ENCODE results near the gene GLI1.
"Not testable (repeated sequence)": the region's sequence is repeated elsewhere in the genome, so short reads cannot be mapped to it uniquely, and the experiment has no call there.

GLI1 gene

DNA sequence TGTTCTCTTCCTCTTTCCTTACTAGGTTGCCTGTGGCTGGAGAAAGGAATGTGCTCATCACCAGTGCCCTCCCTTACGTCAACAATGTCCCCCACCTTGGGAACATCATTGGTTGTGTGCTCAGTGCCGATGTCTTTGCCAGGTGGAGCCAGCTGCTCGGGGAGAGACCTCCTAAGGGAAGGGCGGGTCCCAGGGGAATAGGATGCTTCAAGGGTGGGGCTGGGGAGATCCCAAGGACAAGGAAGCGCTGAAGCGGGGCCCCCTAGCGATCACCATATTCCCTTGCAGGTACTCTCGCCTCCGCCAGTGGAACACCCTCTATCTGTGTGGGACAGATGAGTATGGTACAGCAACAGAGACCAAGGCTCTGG lies 38.5 kb downstream of the GLI1 start:
- DNase-seq (ENCODE audit: low read depth), result no peak

DNA sequence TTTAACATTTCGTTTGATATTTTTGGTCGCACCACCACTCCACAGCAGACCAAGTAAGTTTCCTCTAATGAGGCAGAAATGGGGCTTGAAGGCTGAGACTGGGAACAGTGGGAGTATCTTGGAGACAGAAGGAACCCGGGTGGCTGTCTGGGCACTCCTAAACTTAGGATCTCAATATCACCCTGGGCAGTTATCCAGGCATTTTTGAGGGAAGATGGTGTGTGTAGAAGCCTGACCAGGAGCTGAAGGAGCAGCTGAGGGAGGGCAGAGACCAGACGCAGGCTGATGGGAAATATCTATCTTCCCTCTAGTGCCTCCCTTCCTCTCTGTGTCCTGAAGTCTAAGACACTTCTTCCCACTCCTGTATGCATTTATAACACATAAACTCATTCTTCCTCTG lies 39.0 kb downstream of the GLI1 start:
- no peak for DNase-seq (ENCODE audit: low read depth)

DNA sequence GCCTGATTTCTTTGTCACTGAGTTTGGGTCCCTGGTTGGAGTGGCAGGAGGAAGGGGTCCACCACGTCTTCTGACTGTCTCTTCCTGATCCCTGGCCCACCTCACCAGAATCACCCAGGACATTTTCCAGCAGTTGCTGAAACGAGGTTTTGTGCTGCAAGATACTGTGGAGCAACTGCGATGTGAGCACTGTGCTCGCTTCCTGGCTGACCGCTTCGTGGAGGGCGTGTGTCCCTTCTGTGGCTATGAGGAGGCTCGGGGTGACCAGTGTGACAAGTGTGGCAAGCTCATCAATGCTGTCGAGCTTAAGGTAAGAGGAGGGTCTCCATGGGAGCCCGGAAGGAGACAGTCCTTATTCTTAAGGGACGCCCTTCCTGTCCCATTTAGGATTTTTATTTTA lies 40.6 kb downstream of the GLI1 start:
- DNase-seq (ENCODE audit: low read depth), result no peak

DNA sequence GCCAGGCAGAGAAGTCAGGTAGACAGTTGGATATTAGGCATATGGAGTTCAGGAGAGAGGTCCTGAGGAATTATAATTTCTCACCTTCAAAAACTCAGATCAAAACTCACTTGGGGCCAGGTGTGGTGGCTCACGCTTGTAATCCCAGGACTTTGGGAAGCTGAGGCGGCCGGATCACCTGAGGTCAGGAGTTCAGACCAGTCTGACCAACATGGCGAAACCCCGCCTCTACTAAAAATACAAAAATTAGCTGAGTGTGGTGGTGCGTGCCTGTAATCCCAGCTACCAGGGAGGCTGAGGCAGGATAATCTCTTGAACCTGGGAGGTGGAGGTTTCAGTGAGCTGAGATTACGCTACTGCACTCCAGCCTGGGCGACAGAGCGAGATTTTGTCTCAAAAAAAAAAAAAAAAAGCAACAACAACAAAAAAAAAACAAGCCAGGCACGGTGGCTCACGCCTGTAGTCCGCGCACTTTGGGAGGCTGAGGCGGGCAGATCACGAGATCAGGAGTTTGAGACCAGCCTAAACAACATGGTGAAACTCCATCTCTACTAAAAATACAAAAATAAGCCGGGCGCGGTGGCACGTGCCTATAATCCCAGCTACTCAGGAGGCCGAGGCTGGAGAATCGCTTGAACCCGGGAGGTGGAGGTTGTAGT lies 42.9 kb downstream of the GLI1 start:
- DNase-seq (ENCODE audit: low read depth), result not testable (repeated sequence)

DNA sequence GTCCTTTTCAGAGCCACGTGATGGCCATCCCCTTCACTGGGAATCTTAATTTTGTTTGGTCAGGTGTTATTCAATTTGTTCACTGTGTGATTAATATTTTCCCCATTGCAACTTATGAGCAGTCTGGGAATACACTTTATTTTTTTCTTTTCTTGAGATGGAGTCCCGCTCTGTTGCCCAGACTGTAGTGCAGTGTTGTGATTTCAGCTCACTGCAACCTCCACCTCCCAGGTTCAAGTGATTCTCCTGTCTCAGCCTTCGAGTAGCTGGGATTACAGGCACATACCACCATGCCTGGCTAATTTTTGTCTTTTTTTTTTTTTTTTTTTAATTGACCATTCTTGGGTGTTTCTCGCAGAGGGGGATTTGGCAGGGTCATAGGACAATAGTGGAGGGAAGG lies 47.0 kb downstream of the GLI1 start:
- DNase-seq (ENCODE audit: low read depth), result not testable (repeated sequence)

DNA sequence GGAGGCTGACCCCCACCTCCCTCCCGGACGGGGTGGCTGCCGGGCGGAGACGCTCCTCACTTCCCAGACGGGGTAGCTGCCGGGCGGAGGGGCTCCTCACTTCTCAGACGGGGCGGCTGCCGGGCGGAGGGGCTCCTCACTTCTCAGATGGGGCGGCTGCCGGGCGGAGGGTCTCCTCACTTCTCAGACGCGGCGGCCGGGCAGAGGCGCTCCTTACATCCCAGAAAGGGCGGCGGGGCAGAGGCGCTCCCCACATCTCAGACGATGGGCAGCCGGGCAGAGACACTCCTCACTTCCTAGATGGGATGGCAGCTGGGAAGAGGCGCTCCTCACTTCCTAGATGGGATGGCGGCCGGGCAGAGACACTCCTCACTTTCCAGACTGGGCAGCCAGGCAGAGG lies 48.2 kb downstream of the GLI1 start:
- not testable (repeated sequence) for DNase-seq (ENCODE audit: low read depth)

DNA sequence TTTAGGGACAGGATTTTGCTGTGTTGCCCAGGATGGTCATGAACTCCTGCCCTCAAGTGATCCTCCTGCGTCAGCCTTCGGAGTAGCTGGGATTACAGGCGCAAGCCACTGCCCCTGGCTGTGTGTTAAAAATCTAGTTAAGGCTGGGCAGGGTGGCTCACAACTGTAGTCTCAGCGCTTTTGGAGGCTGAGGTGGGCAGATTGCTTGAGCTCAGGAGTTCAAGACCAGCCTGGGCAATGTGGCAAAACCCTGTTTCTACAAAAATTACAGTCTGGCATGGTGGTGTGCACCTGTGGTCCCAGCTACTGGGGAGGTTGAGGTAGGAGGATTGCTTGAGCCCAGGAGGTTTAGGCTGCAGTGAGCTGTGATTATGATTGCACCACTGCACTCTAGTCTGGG lies 51.6 kb downstream of the GLI1 start:
- no peak for DNase-seq (ENCODE audit: low read depth)

DNA sequence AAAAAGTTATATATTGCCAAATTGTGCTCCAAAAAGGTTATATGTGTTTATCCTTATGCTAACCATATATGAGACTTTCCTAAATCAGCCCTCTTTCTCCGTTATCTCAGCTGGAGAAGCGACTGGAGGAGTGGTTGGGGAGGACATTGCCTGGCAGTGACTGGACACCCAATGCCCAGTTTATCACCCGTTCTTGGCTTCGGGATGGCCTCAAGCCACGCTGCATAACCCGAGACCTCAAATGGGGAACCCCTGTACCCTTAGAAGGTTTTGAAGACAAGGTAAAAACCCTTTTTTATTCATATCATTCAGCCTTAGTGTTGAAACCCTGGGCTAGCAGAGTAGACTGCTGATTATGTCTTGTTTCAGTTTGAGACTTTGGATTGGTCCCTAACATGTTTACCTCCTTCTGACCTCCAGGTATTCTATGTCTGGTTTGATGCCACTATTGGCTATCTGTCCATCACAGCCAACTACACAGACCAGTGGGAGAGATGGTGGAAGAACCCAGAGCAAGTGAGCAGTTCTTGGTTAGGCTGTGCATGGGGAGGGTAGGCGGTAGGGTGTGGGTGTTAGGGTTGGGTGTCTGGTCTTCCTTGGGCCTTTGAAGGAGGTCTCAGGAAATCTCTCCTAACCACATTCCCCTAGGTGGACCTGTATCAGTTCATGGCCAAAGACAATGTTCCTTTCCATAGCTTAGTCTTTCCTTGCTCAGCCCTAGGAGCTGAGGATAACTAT lies 52.2 kb downstream of the GLI1 start:
- no peak for DNase-seq (ENCODE audit: low read depth)

DNA sequence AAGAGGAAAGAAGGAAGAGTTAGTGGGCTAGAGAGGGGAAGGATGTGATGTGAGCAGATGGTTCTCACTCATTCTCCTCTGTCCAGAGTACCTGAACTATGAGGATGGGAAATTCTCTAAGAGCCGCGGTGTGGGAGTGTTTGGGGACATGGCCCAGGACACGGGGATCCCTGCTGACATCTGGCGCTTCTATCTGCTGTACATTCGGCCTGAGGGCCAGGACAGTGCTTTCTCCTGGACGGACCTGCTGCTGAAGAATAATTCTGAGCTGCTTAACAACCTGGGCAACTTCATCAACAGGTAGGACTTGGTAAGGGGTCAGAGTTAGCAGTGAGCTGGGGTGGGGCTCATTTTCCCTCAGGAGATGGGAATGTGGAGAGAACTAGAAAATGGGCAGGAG lies 53.1 kb downstream of the GLI1 start:
- DNase-seq (ENCODE audit: low read depth), result no peak

DNA sequence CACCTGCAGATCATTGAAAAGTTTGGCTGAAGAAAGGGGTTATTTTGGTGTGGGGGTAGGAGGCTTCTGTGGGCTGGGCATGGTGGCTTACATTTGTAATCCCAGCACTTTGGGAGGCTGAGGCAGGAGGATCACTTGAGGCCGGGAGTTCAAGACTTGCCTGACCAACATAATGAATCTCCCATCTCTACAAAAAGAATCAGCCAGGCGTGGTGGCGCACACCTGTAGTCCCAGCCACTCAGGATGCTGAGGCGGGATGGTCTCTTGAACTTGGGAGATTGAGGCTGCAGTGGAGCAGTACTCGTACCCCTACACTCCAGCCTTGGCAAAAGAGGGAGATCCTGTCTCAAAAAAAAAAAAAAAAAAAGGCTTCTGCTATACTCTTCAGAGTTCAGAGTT lies 53.7 kb downstream of the GLI1 start:
- DNase-seq (ENCODE audit: low read depth), result no peak

DNA sequence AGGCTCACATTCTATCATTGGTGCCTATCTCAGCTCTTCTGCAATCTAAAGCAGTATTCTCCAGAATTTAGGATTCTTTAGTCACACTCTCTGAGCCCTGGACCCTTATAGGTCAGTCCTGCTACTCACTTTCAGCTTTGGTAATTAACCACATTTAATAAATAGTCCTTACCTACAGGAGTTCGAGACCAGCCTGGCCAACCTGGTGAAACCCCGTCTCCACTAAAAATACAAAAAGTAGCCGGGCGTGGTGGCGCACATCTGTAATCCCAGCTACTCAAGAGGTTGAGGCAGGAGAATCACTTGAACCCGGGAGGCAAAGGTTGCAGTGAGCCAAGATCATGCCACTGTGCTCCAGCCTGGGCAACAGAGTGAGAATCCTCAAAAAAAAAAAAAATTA lies 54.1 kb downstream of the GLI1 start:
- not testable (repeated sequence) for DNase-seq (ENCODE audit: low read depth)

DNA sequence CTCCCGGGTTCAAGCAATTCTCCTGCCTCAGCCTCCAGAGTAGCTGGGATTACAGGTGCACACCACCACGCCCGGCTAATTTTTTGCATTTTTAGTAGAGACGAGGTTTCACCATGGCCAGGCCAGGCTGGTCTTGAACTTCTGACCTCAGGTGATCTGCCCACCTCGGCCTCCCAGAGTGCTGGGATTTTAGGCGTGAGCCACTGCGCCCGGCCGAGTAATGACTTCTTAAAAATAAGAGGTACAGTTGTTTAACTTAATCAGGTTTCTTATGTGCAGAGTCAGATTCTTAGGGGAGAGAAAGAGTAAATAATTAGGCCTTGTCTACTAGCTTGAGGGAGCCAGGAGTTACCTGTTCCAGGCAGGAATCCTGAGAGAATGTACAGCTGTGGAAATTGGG lies 54.7 kb downstream of the GLI1 start:
- not testable (repeated sequence) for DNase-seq (ENCODE audit: low read depth)

DNA sequence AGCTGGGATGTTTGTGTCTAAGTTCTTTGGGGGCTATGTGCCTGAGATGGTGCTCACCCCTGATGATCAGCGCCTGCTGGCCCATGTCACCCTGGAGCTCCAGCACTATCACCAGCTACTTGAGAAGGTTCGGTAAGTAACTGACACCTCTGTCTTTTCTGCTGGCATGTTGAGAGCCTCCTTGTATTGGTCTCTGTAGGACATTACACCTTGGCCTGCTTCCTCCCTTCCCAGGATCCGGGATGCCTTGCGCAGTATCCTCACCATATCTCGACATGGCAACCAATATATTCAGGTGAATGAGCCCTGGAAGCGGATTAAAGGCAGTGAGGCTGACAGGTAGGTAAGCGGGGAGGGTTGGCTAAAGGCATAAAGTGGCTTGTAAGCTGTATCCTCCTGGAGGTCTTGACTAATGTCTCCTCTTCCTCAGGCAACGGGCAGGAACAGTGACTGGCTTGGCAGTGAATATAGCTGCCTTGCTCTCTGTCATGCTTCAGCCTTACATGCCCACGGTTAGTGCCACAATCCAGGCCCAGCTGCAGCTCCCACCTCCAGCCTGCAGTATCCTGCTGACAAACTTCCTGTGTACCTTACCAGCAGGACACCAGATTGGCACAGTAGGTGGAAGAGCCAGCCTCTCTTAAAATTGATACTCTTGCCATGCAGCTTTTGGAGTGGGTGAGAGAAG lies 55.3 kb downstream of the GLI1 start:
- DNase-seq (ENCODE audit: low read depth), result no peak

DNA sequence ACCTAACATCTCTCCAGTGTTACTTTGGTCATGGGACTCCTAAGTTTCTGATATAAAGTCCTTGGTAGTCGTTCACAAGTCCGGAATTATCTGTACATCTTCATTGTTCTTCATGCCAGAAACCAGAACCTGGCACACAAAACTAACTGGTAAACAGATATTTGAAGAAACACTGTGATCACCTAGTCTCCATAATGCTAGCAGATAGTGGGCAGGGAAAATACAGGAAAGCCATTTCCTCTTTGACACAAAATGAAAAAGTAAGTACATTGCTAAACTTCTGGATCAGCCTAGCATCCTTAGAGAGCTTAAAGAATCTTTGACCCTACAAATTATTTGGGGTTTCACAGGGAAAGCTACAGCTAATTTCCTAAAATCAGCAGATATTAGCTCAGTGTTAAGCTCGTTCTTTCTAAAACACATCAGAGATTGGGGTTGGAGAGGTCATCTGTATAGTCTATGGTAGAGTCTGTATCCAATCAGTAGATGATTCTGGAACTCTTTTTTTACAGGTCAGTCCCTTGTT lies 55.9 kb downstream of the GLI1 start:
- no peak for DNase-seq (ENCODE audit: low read depth)

DNA sequence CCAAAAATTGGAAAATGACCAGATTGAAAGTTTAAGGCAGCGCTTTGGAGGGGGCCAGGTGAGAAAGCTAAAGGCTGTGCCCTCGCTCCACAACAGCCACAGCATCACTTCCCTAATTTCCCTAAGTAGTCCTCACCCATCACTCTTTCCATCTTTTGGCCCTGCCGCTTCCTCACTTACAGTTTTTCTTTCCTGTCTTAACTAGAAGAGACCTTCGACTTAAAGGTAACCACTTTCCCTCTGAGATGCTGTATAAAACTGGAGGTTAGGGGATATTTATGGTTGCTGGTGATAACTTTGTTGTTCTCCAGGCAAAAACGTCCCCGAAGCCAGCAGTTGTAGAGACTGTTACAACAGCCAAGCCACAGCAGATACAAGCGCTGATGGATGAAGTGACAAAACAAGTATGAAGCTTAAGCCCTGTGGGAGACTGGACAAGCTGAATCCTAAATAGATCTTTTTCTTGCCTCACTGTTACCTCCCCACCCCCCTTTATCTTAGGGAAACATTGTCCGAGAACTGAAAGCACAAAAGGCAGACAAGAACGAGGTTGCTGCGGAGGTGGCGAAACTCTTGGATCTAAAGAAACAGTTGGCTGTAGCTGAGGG lies 56.5 kb downstream of the GLI1 start:
- DNase-seq (ENCODE audit: low read depth), result no peak

DNA sequence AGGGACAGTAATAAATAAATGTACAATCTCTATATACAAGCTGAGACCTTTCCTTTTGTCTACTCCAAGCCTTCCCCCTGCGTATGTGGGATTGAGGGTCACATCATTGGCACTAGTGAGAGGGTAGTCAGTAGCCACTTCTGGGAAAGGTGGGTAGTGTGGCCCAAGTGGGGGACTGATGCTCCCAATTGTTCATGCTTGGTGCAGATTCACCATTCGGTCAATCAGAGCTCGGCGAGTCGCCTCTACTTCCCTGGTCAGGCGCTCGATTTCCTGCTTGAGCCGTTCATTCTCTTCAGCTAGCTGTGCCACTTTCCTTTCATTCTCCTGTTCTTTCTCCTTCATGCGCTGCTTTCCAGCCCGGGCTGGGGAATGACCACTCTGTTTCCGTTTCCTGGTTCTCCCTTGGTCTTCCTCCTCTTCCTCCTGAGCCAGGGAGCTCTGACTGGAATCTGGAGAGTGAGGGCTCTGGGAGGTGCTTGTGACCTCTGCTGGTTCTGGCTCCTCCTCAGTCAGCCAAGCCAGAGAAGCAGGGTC lies 57.1 kb downstream of the GLI1 start:
- no peak for DNase-seq (ENCODE audit: low read depth)

DNA sequence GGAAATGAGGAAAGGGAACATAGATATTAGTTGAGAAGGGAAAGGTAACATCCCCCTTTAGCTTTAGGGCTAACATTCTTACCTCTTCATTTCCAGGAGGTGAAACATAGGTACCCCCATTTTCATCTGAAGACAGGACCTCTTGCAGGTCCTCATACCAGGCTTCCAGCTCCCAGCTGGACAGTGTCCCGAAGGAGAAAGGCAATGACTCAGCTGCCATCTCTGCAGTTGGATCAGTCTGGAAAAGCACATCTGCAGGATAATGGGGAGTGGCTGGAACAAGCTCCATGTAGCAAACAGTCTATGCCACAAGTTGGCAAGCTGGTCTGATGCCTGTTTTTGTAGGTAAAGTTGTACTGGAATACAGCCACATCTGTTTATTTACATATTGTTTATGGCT lies 57.6 kb downstream of the GLI1 start:
- no peak for DNase-seq (ENCODE audit: low read depth)

DNA sequence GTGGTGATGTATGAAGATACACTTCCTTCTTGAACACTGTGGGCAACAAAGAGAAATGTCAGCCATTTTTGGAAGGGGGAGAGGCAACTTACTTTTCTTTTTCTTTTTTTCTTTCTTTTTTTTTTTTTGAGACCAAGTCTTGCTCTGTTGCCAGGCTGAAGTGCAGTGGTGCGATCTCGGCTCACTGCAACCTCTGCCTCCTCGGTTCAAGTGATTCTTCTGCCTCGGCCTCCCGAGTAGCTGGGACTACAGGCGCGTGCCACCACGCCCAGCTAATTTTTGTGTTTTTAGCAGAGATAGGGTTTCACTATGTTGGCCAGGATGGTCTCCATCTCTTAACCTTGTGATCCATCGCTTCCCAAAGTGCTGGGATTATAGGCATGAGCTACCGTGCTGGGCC lies 58.1 kb downstream of the GLI1 start:
- DNase-seq (ENCODE audit: low read depth), result not testable (repeated sequence)

DNA sequence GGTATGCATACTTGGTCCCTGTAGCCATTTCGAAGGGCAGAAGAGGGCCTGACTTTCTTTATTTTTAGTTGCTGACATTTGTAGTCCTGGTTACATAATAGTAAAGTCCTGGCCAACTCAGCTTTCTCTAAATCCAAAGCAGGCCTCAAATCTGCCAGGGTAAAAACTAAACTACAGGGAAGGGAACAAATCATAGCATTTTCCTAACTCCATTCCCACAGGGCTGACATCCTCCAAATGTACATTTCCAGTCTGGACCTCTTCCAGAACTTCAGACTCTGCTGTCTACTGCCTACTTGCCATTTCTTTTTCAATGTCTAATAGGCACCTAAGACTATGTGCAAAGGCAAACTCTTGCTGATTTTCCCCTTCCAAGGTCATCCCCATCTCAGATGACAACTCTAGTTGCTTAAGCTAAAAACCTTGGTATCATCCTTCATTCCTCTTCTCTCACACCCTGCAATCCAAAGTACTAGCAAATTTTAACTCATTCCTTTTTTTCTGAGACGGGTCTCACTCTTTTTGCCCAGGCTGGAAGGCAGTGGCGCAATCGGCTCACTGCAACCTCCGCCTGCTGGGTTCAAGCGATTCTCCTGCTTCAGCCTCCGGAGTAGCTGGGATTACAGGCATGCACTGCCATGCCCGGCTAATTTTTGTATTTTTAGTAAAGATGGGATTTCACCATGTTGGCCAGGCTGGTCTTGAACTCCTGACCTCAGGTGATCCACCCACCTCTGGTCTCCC lies 58.8 kb downstream of the GLI1 start:
- no peak for DNase-seq (ENCODE audit: low read depth)

DNA sequence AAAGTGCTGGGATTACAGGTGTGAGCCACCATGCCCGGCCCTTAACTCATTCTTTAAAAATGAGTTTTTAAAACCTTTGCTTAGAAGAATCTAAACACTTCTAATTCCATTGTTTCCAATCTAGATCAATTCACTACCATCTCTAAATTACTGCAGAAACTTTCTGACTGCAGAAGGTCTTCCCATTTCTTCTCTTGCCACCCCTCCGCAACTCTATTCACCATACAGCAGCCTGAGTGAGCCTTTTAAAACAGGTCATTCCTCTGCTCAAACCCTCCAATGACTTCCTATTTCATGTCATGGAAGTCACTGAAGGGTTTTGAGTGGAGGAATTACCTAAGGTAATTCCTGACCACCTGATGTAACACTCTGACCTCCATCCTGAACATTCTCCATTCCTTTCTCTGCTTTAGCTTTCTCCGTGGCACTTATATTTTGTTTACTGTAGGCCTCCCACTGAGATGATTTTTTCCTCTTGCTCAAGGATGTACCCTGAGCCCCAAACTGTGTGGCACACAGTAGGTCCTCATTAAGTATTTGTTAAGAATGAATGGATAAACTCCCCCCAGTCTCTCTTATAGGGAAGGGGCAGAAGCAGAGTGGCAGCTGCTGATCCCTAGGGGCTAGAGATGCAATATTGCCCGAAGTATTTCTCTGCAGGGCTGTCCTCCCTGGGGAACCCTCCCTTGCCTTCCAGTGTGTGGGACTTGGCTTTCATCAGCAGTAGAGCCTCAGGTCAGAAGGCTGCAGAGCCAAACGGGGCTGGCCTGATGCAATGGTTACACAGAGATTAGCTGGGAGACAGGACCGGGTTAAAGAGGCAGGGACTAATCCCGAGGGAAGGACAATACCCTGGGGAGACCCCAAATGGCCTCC lies 59.6 kb downstream of the GLI1 start:
- DNase-seq (ENCODE audit: low read depth), result no peak

DNA sequence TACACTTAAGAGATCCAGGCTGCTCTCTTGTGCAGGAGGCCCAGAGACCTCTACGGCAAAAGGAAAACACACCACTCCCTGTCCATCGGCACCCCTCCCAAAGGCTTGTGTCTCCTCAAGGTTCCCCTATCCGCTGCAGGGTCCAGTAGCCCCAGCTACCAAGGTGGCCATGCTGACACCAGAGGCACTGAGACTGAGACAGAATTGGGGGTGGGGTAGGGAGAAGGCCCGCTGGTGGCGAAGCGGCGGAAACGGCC lies 60.1 kb downstream of the GLI1 start:
- no peak for DNase-seq (ENCODE audit: low read depth)
